B cell (primary cell): ENCODE data around the gene RFPL4AL1. TPM values are rescaled to one million over a fixed set of nuclear protein-coding genes. Genes with fewer than 3 reads are reported as not detected.

ENCODE experiments used
- ATAC-seq: fragments of 200-7000 bp; cut with Tn5 transposase; one replicate; pipeline ENCODE4 v1.10.0; 2021; ENCODE audit warnings: low read depth, mild to moderate bottlenecking, moderate number of reproducible peaks, moderate library complexity
- CTCF ChIA-PET: fragments of 350-600 bp; sonication (Branson Sonifier 250); formaldehyde crosslinking; loops from one replicate; lab custom pipeline; 2021; ENCODE audit warnings: antibody characterized with exemption, inconsistent platforms; lab: Charles Lee
- POLR2A ChIA-PET: fragments of 350-600 bp; sonication (Branson Sonifier 250); formaldehyde crosslinking; loops from one replicate; lab custom pipeline; 2021; ENCODE audit warnings: antibody characterized with exemption; lab: Charles Lee
- DNase-seq: peaks from one replicate; pipeline ENCODE4 v3.0.0; 2013
- H2AFZ ChIP-seq: 2 replicates; pipeline ENCODE4 v1.6.1; 2012; ENCODE audit warnings: mild to moderate bottlenecking, low read depth, low read length; ENCODE audit not compliant: insufficient read depth, poor library complexity, severe bottlenecking
- H3K27ac ChIP-seq, 2 donors: 1 replicate in 1 of 2; 2 replicates in 1 of 2; pipeline ENCODE4 v1.5.1; 2012 to 2013; ENCODE audit warnings: low read length in 2 of 2, mild to moderate bottlenecking in 2 of 2, moderate library complexity in 1 of 2
- H3K27me3 ChIP-seq, 4 experiments: fragments of 200-600 bp in 1 of 4; sonication (generic) in 1 of 4; replicated peaks in 1 of 4; 1 replicate in 2 of 4; 2 replicates in 2 of 4; pipeline versions ENCODE4 v1.6.1 to v1.7.0; 2013 to 2016; ENCODE audit warnings: low read length in 3 of 4, mild to moderate bottlenecking in 2 of 4, mixed read lengths in 1 of 4, moderate library complexity in 1 of 4; ENCODE audit not compliant: insufficient read depth in 4 of 4, control insufficient read depth in 3 of 4; ENCODE audit errors: control extremely low read depth in 1 of 4
- H3K36me3 ChIP-seq, 2 experiments: replicated peaks in 1 of 2; 1 replicate in 1 of 2; 2 replicates in 1 of 2; pipeline versions ENCODE4 v1.6.1 to v1.7.1; 2013; ENCODE audit warnings: low read length in 1 of 2; ENCODE audit not compliant: insufficient read depth in 2 of 2, control insufficient read depth in 1 of 2; ENCODE audit errors: control extremely low read depth in 1 of 2, extremely low read depth in 1 of 2
- H3K4me1 ChIP-seq, 2 donors: fragments of 200-600 bp in 1 of 2; sonication (generic) in 1 of 2; 1 replicate in 1 of 2; 2 replicates in 1 of 2; pipeline versions ENCODE4 v1.5.1 to v1.6.1; 2013 to 2017; ENCODE audit warnings: low read length in 2 of 2; ENCODE audit not compliant: control insufficient read depth in 2 of 2, insufficient read depth in 2 of 2
- H3K4me2 ChIP-seq: replicated peaks from 2 replicates; pipeline ENCODE3; 2012; ENCODE audit warnings: mild to moderate bottlenecking, low read depth, low read length; ENCODE audit not compliant: poor library complexity, severe bottlenecking
- H3K4me3 ChIP-seq, 5 experiments: fragments of 200-600 bp in 1 of 5; sonication (generic) in 1 of 5; 1 replicate in 3 of 5; 2 replicates in 2 of 5; pipeline versions ENCODE4 v1.5.1 to v1.7.0; 2011 to 2016; ENCODE audit warnings: low read length in 4 of 5, mild to moderate bottlenecking in 4 of 5, low read depth in 2 of 5, control low read depth in 1 of 5, moderate library complexity in 1 of 5; ENCODE audit not compliant: insufficient read depth in 1 of 5; ENCODE audit errors: control extremely low read depth in 1 of 5, extremely low read depth in 1 of 5
- H3K79me2 ChIP-seq: fragments of 200-600 bp; sonication (generic); one replicate; pipeline ENCODE4 v1.6.0; 2016; ENCODE audit warnings: low read length; ENCODE audit not compliant: control insufficient read depth, insufficient read depth
- H3K9ac ChIP-seq: fragments of 200-600 bp; sonication (generic); 2 replicates; pipeline ENCODE4 v1.6.1; 2017; ENCODE audit warnings: mild to moderate bottlenecking, low read length, moderate library complexity
- H3K9me3 ChIP-seq, 3 donors: one replicate each; pipeline versions ENCODE4 v1.6.1 to v1.7.1; 2013; ENCODE audit warnings: low read length in 2 of 3; ENCODE audit not compliant: control insufficient read depth in 2 of 3, insufficient read depth in 1 of 3; ENCODE audit errors: control extremely low read depth in 1 of 3
- H4K20me1 ChIP-seq: 2 replicates; pipeline ENCODE4 v1.6.0; 2012; ENCODE audit warnings: mild to moderate bottlenecking, low read length; ENCODE audit not compliant: insufficient read depth, control insufficient read depth, poor library complexity, severe bottlenecking
- H3K27ac Mint-ChIP-seq: one replicate; pipeline ENCODE4 v1.8.0; 2021; ENCODE audit warnings: mixed read lengths
- H3K27me3 Mint-ChIP-seq: one replicate; pipeline ENCODE4 v1.8.0; 2021; ENCODE audit warnings: mixed read lengths
- H3K4me1 Mint-ChIP-seq: one replicate; pipeline ENCODE4 v1.8.0; 2021; ENCODE audit warnings: mixed read lengths
- H3K4me3 Mint-ChIP-seq: one replicate; pipeline ENCODE4 v1.8.0; 2021; ENCODE audit warnings: mixed read lengths
- H3K9me3 Mint-ChIP-seq: one replicate; pipeline ENCODE4 v1.8.0; 2022; ENCODE audit warnings: mixed read lengths; ENCODE audit not compliant: insufficient read depth
- CTCF ChIP-seq: fragments of 200-600 bp; IDR thresholded peaks from one replicate; pipeline ENCODE4 v1.8.0; 2022; ENCODE audit warnings: antibody characterized with exemption, mild to moderate bottlenecking
- EZH2 ChIP-seq: IDR thresholded peaks from 2 replicates; pipeline ENCODE4 v1.6.1; 2012; ENCODE audit warnings: borderline replicate concordance, low read depth, mild to moderate bottlenecking, moderate library complexity, low read length; ENCODE audit not compliant: insufficient read depth, poor library complexity, severe bottlenecking
- WGBS: methylation state at CpG from one replicate; pipeline ENCODE4 v1.1.5; 2013; ENCODE audit warnings: missing lambda C conversion rate; ENCODE audit not compliant: insufficient coverage; 5-methylcytosine and 5-hydroxymethylcytosine counted together
- intact Hi-C: fragments of 100-400 bp; cut with micrococcal nuclease; formaldehyde crosslinking; loops from one replicate; pipeline ENCODE4 v1.10.0; 2022
- polyA plus RNA-seq: library from polyadenylated mRNA; depleted of rRNA; stranded (reverse); fragments of >200 nt; gene quantifications from 2 replicates; pipeline ENCODE4 v1.2.3, GENCODE V29; 2012
- total RNA-seq, 2 donors: library from RNA; stranded (reverse); fragments of 120-200 nt in 1 of 2; gene quantifications; 1 replicate in 1 of 2; 2 replicates in 1 of 2; pipeline versions ENCODE4 v1.2.3 to v1.2.4, GENCODE V29; 2013 to 2022

The RFPL4AL1 gene
- total and polyA plus RNA-seq, 2 donors (not counting 1 experiment from before 2014, with no cell fraction given), result not detected

- no peak for TF ChIP-seq CTCF
- TF ChIP-seq EZH2, result no peak
- Mint-ChIP-seq H3K9me3 (no peaks in the 10 kb centered on the region), H3K4me3 (no peak overlapping the region), H3K27me3 (peaks cover 34% of the 10 kb centered on the region), H3K4me1 (no peaks in the 10 kb centered on the region), H3K27ac (no peak overlapping the region)
- no peak overlapping the region for H3K4me2 ChIP-seq
- ChIA-PET CTCF (interaction anchor here (0.6 to 1.0 kb wide), 2 partner anchors 32 to 1227 kb away, joined by 3 to 5 read pairs; no protein-coding TSS in a partner anchor), POLR2A (no interaction called here)
- no peak overlapping the region for H2AFZ ChIP-seq
- H3K4me3 ChIP-seq, result no peak overlapping the region
- ATAC-seq (no peak), DNase-seq (peak; percentile 15)
- H3K9ac ChIP-seq, result no peak overlapping the region
- no peaks in the 10 kb centered on the region for H4K20me1 ChIP-seq
- peaks cover 0 to 12% (median 1%) of the 10 kb centered on the region in 4 experiments for H3K27me3 ChIP-seq
- H3K27ac ChIP-seq, result no peak overlapping the region
- H3K79me2 ChIP-seq, result no peaks in the 10 kb centered on the region
- H3K36me3 ChIP-seq, result no peaks in the 10 kb centered on the region
- H3K9me3 ChIP-seq, result peaks cover 0 to 3% (median 0%) of the 10 kb centered on the region in 3 donors
- 36% methylated on average over 7 of the region's 7 CpGs for WGBS
- intact Hi-C loops, result no loop called here
- H3K4me1 ChIP-seq, result no peaks in the 10 kb centered on the region
These were observed 8.6 kb downstream of the RFPL4AL1 start for GRCh38 chr19:55777528-55777927.

DNA sequence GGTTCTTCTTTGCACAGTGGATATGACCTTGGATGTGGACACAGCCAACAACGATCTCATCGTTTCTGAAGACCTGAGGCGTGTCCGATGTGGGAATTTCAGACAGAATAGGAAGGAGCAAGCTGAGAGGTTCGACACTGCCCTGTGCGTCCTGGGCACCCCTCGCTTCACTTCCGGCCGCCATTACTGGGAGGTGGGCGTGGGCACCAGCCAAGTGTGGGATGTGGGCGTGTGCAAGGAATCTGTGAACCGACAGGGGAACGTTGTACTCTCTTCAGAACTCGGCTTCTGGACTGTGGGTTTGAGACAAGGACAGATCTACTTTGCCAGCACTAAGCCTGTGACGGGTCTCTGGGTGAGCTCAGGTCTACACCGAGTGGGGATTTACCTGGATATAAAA lies 9.4 kb downstream of the RFPL4AL1 start:
- ATAC-seq (no peak), DNase-seq (no peak)
- intact Hi-C loops, result no loop called here
- H3K27me3 ChIP-seq, result peaks cover 0 to 12% (median 1%) of the 10 kb centered on the region in 4 experiments
- H2AFZ ChIP-seq, result no peak overlapping the region
- H3K27ac ChIP-seq, result no peak overlapping the region
- no peak overlapping the region for H3K4me3 Mint-ChIP-seq
- H3K27ac Mint-ChIP-seq, result no peak overlapping the region
- TF ChIP-seq EZH2 (no peak), CTCF (no peak)
- no peaks in the 10 kb centered on the region for H3K4me1 Mint-ChIP-seq
- H3K9me3 Mint-ChIP-seq, result no peaks in the 10 kb centered on the region
- CTCF ChIA-PET, result interaction anchor here (0.6 to 1.0 kb wide), 2 partner anchors 32 to 1228 kb away, joined by 3 to 5 read pairs; no protein-coding TSS in a partner anchor
- no peaks in the 10 kb centered on the region for H4K20me1 ChIP-seq
- no peaks in the 10 kb centered on the region for H3K79me2 ChIP-seq
- H3K27me3 Mint-ChIP-seq, result peaks cover 38% of the 10 kb centered on the region
- H3K36me3 ChIP-seq, result no peaks in the 10 kb centered on the region
- H3K4me3 ChIP-seq, result no peak overlapping the region
- POLR2A ChIA-PET, result no interaction called here
- H3K9ac ChIP-seq, result no peak overlapping the region
- H3K4me1 ChIP-seq, result no peaks in the 10 kb centered on the region
- 83% methylated on average over 13 of the region's 16 CpGs for WGBS
- no peak overlapping the region for H3K4me2 ChIP-seq
- peaks cover 0 to 3% (median 0%) of the 10 kb centered on the region in 3 donors for H3K9me3 ChIP-seq
